Skeletal muscle cell (primary cell): ENCODE measurements around the gene TPK1.
A peak's percentile ranks its signal among the peaks of the same experiment; 100 is the strongest.

Experiments
- DNase-seq: peaks from one replicate; pipeline ENCODE4 v3.0.0-alpha.2; 2010; ENCODE audit warnings: low read depth
- H3K4me3 ChIP-seq: 2 replicates; pipeline ENCODE4 v1.5.1; 2011; ENCODE audit warnings: low read depth, mild to moderate bottlenecking, control low read depth, low read length, moderate library complexity

Gene TPK1

DNA sequence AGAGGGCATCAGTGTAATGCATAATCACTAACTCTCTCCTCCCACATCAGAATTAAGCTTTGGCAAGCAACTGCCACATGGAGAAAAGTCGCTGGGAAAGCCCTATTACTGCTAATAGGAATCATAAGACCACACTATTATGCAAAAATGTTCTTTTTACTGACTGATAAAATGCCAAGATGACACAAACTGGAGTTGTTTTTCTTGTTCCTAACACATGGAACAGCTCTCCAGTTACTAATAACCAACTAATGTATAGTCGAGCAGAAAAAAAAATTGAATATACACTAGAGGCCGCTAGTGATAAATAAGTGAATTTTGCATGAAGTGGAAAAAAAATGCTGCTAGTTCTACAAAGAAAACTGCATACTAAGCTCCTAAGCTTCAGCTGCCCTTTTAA, 165.6 kb downstream of the TPK1 start:
- DNase-seq = no peak
- H3K4me3 ChIP-seq = no peak overlapping the region

DNA sequence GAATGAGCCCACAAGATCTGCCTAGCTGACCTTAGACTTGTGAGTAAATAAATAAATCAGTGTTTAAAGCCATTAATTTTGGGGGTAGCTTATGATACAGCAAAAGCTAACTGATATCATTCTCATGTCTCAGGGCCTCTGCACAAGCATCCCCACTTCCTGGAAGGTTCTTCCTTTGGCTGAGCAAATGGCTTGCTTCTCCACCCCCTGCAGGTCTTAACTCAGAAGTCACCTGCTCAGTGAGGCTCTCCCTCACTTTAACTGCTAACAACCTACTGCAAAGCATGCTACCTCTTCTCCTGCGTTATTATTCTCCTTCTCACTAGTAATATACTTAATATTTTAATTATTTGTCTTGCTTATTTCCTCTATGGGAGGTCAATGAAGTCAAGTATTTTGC, 167.3 kb downstream of the TPK1 start:
- no peak overlapping the region for H3K4me3 ChIP-seq
- DNase-seq = no peak

DNA sequence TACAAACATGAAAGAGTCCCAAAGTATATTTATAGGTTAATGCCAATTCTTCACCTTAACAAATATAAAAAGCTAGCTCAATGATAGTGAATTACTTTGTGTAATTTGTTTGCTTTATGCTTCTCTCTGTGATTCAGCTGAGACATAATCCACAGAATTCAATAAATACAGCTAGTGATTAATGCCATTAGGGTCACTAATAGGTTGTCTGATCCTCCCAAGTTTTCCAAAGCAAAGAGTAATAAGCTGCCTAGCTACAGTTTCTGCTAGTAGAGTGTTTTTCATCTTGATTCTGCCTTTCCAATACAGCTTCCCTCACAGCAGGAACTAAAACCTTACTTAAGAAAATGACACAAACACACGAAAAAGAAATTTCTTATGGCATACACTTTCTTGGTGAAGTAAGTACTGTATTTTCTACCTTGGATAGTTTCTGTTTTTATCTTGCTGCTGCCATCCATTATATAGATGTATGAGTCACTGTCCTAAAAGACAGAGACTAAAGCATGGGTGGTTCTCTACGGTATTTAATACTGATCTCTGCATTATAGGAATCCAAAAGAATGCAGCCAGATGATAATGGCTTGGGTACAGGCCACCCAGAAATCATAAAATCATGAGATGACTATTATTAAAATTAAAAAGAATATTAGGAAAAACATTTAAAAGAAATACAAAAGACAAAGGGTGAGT, 170.0 kb downstream of the TPK1 start:
- no peak overlapping the region for H3K4me3 ChIP-seq
- DNase-seq = no peak

GRCh38 chr7:144659211-144659610, 176.6 kb downstream of the TPK1 start:
- no peak for DNase-seq
- no peak overlapping the region for H3K4me3 ChIP-seq

DNA sequence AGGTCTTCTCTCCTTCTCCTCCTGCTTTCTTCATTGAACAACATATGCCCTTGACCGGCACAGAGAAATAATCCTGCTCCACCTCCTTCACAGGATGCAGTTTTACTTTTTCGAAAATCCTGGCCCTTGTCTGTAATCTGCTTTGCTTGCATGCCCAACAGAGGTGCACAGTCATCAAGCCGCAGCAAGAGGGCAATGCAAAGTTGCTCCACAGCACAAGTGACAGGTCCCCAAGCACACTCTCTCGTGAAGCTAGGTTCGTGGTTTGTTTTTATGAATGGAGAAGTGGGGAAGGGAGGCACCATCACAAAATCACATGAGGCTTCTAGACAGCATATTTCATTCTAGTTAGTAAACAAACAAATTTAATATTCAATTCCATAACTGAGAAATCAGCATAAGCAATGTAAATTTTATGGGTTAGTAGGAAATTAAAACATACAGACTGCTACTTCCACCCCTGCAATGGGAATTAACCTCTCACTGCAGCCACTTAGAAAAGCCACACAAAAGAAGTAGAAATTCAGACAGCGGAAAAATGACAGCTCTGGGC, 178.8 kb downstream of the TPK1 start:
- no peak for DNase-seq
- no peak overlapping the region for H3K4me3 ChIP-seq

DNA sequence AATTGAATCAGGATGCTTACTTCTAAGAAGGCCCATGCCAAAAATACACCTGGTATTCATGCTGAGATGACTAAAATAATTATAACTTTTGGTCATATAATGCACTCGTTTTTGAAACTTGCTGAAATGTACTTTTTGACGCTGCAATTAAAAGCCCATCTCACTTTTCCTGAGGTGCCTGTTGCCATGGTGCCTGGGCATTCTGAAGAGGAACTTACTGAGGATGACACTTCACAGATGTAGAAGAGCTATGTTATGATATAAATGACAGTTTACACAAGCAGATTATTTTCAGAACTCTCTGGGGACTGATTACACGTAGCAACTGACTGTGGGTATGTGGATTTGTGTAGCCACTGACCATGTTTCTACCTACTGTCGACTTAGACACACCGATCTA, 182.4 kb downstream of the TPK1 start:
- no peak overlapping the region for H3K4me3 ChIP-seq

GRCh38 chr7:144650439-144650838, 185.4 kb downstream of the TPK1 start:
- H3K4me3 ChIP-seq = no peak overlapping the region
- DNase-seq = no peak

More for the DNA sequence above, 182.4 kb downstream of the TPK1 start:
- DNase-seq = no peak

- no peak overlapping the region for H3K4me3 ChIP-seq
These were observed 186.7 kb downstream of the TPK1 start for GRCh38 chr7:144649120-144649519.

DNA sequence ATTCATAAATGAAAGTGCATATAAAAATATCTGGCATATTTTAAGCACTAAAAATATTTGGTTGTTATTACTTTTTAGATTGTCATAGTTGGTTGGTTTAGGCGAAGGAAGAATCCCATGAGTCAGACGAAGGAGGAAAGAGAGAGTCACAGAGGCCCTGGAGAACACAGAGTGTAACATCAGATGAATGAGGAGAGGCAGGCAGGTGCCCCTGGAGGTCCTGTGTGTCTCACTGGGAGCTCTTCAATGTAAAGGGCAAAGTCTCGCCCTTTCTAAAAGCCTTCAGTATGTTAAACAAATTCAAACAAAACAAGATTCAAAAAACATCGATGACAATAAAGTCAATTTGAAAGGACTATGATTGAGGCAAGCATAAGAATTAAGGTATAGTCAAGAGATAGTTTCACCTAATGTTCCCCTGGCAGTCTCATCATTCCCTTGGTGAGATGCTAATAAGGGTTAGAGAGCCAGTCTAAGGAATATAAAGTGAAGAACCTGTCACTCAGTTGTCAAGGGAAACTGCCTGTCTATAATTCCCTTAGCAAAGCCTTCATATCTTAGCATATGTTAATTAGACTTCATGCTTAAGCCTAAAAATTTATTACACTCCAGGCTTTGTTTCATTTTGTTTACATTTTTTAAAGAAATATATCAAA, 194.3 kb downstream of the TPK1 start:
- no peak for DNase-seq
- no peak overlapping the region for H3K4me3 ChIP-seq

More at GRCh38 chr7:144649120-144649519, 186.7 kb downstream of the TPK1 start:
- no peak for DNase-seq

- DNase-seq = no peak
- H3K4me3 ChIP-seq = no peak overlapping the region
These were observed 203.1 kb downstream of the TPK1 start for GRCh38 chr7:144632724-144633123.

- H3K4me3 ChIP-seq = no peak overlapping the region
- no peak for DNase-seq
These were observed 206.3 kb downstream of the TPK1 start for GRCh38 chr7:144629598-144629997.

- no peak overlapping the region for H3K4me3 ChIP-seq
- no peak for DNase-seq
These were observed 206.8 kb downstream of the TPK1 start for GRCh38 chr7:144629011-144629410.

- DNase-seq = no peak
These were observed 207.7 kb downstream of the TPK1 start for GRCh38 chr7:144628176-144628575.

DNA sequence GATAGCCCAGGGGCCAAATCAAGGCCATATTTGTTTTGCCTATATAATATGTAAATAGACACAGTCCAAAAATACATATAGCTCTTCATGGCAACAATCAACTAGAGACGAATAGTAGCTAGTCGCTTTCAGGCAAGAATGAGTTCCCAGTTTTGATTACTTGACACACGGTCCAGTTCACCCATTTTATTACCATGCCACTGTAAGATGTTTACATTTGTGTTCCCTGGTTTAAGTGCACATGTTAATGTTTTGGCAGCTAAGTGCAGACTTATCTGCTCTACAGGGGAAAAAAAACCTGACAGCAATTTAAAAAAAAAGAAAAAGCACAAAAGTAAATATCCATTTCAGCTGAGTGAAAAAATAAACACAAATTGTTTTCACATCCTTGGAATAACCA, 213.1 kb downstream of the TPK1 start:
- H3K4me3 ChIP-seq = no peak overlapping the region
- no peak for DNase-seq

More at GRCh38 chr7:144628176-144628575, 207.7 kb downstream of the TPK1 start:
- no peak overlapping the region for H3K4me3 ChIP-seq

GRCh38 chr7:144606261-144606660, 229.6 kb downstream of the TPK1 start:
- no peak overlapping the region for H3K4me3 ChIP-seq
- DNase-seq = no peak

- H3K4me3 ChIP-seq = no peak overlapping the region
These were observed 238.9 kb downstream of the TPK1 start for GRCh38 chr7:144596953-144597352.

DNA sequence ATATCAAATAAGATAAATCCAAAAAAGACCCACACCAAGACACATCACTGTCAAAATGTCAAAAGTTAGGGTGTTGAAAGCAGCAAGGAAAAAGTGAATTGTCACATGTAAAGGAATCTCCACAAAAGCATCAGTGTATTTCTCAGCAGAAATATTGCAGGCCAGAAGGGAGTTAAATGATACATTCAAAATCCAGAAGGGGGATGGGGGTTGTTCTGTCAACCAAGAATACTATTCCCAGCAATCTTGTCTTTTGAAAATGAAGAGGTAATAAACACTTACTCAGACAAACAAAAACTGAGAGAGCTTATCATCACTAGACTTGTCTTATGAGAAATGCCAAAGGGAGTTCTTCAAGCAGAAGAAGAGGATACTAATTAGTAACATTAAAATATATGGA, 241.3 kb downstream of the TPK1 start:
- DNase-seq = no peak
- no peak overlapping the region for H3K4me3 ChIP-seq

More at GRCh38 chr7:144596953-144597352, 238.9 kb downstream of the TPK1 start:
- no peak for DNase-seq

DNA sequence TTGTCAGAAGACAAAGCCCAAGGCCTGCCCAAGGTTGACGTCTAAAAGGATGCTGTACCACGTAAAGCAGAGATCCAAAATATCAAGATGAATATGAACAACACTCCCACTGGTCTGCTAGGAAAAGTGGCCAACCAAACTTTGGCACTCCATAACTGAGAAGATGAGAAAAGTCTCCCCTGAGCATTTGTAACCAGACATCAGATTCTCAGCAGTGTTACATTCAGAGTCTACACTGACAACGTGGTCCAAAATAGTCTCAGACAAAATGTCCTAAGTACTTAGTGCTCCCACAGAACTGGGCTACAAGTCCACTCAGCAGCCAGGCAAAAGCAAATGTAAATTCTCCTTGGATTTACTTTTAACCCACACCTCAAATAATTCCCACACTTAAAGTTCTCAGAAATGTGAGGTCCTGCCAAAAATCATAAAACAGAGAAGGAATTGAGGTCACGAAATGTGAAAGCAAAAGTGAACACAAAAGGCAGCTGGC, 247.2 kb downstream of the TPK1 start:
- no peak overlapping the region for H3K4me3 ChIP-seq
- DNase-seq = peak; percentile 0

DNA sequence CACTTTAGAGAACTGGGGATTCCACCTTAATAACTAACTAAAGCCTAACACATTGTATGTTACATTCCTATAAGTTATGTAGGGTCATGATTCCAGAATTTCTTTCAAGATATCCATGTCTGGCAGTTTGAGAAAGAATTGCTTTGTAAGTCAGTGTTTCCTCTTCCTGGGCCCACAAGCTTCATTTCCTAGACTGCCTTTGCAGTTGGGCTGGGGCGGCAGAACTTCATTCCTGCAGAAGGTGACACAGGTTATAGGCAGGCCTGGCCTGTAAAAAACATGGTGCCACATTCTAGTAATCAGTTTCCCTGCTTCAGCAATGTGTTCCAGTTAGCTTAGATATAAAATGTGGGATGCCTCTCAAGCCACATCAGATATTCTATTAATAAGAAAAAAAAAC, 248.2 kb downstream of the TPK1 start:
- DNase-seq = no peak

DNA sequence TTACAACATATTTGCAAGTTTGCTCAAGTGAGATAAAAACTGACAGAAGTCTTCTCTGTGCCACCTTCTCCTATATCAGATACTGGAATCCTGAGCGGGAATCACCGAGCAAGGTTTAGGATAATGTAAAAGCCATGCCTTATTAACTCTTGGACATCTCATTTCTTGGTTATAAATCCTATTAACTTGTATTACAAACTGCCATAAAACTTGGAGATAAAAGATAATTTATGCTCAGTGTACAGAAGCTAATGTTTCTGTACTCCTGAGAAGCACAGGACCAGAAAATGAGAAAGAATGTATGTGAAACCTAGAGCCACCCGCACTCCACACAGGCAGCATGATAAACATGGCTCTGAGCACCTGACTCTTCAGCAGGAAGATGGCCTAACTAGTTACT, 251.1 kb downstream of the TPK1 start:
- H3K4me3 ChIP-seq = no peak overlapping the region
- DNase-seq = no peak

More for the DNA sequence above, 248.2 kb downstream of the TPK1 start:
- H3K4me3 ChIP-seq = no peak overlapping the region

- H3K4me3 ChIP-seq = no peak overlapping the region
- DNase-seq = no peak
These were observed 256.2 kb downstream of the TPK1 start for GRCh38 chr7:144579687-144580086.
